Activated naive CD4-positive, alpha-beta T cell treated with anti-CD3 and anti-CD28 coated beads, Interleukin-2, amount 50 U/mL, for 16 hours (primary cell): Measurements from ENCODE around the gene HAGHL.

Experiments used
- DNase-seq: peaks from one replicate; pipeline ENCODE4 v3.0.0-alpha.2; 2020

The HAGHL gene

GRCh38 chr16:776824-777223 is 49.9 kb downstream of the HAGHL start:
- DNase-seq: no peak

- DNase-seq: no peak
Observed at GRCh38 chr16:777826-778225, 50.9 kb downstream of the HAGHL start.

GRCh38 chr16:778447-778846 is 51.5 kb downstream of the HAGHL start:
- DNase-seq: no peak

GRCh38 chr16:778909-779527 is 52.1 kb downstream of the HAGHL start:
- no peak for DNase-seq
